Dedifferentiated amniotic fluid mesenchymal stem cell (primary cell): ENCODE measurements around the gene THBD.
"Not testable (repeated sequence)": the region's sequence is repeated elsewhere in the genome, so short reads cannot be mapped to it uniquely, and the experiment has no call there.

Source experiments
- DNase-seq: peaks from one replicate; pipeline ENCODE4 v3.0.0-alpha.2; 2016; ENCODE audit errors: extremely low spot score

THBD gene

DNA sequence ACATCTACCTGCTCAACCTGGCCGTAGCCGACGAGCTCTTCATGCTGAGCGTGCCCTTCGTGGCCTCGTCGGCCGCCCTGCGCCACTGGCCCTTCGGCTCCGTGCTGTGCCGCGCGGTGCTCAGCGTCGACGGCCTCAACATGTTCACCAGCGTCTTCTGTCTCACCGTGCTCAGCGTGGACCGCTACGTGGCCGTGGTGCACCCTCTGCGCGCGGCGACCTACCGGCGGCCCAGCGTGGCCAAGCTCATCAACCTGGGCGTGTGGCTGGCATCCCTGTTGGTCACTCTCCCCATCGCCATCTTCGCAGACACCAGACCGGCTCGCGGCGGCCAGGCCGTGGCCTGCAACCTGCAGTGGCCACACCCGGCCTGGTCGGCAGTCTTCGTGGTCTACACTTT is 13.7 kb downstream of the THBD start:
- DNase-seq, result no peak

DNA sequence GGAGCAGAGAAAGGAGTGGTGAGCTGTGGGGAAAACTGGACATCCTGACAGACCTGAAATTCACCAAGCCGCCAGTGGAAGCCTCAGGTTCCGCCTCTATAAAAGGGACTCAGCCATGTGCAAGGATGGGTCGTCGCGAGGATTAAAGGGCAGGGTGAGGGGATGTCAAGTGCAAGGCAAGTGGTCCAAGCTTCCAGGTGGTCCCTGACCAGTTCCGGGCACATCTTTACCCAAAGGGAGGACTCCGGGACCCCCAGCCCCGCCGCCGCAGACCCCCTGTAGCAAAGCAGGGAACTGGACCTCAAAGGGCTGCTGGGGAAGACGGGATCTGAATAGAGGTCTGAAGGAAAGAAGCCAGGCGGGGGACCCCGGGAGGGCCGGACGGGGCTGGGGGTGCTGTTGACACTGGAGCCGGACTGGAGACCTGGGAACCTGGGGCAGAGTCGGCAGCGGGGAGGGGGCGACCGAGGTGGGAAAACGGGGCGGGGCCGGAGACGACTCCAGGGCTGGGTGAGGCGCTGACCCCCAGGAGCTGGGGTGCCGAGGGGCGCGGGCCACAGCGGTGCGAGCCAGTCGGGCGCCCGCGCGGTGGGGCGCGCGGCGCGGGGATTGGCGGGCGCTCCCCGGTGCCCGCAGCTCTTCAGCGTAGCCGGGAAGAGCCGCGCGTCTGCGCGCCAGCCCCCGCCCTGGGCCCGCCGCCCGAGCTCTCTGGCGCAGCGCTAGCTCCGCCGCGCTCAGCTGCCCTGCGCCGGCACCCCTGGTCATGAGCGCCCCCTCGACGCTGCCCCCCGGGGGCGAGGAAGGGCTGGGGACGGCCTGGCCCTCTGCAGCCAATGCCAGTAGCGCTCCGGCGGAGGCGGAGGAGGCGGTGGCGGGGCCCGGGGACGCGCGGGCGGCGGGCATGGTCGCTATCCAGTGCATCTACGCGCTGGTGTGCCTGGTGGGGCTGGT is 14.5 kb downstream of the THBD start, which contains the start of gene SSTR4:
TSS of gene SSTR4 (plus strand) at position 592 of the 951 bp plus-strand sequence. CDS start at position 764, 172 bp downstream.
- DNase-seq, result no peak

DNA sequence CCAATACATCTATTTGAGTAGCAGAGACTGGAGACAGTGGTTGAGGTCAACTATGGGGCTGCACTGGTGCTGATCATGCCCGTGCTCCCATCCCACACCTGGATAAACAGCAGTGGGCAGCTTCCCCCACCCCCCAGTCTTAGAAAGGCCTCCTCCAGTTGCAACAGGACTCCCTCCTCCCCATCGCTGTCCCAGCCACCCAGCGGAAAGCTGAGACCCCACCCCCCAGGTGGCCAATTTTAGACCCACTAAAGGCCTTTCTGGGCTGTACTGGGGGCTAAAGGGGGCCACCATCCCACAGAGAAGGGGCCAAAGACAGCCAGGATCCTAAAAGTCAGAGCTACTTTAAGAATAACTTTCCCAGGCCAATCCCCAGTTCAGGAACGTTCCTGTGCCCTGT is 15.6 kb downstream of the THBD start:
- DNase-seq, result no peak

DNA sequence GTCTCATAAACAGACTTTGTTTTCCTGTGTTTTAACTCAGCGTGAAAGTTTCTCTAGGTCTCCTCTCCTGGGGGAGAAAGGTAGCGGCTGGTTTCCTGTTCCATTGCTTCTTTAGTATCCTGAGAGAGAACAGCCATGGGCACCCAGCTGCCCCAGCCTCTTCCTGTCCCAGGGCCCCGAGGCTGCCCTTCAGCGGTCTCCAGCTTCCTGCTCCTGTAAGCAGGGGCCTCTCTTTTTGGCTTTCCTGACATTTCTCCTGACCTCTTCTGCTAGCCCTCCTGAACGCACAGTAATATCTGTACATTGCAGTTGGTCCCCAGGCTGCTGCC is 16.8 kb downstream of the THBD start:
- no peak for DNase-seq

DNA sequence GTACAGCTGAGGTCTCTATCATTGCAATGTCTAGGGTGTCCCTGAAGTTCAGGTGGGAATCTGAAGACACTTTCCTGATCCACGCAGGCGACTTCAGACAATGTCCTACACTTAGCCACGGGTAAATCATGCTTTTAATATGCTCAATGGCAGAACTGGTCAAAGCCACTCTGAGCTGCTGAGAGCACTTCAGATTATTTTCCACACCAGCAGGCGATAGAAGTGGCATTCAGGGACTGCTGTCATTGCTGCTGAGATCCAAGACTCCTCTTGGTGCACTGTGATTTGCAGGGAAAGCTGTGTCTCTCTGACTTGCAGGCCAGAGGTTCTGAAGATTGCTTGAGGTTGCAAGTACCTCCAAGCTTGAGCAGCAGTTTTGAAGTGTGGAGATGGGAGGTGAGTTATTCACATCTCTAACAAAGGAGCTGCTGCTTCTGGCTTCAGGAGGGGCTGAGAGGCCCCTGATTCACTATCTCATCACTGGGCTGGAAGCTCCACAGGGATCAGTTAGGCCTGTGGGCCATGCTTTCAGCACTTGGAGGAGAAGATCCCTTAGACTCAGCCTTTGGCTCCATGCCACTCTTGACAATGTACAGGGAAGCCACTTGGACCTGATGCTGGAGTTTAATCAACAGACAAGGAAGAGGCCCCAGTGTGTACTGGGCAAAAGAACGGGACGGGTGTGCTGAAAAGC is 17.3 kb downstream of the THBD start:
- DNase-seq, result no peak

DNA sequence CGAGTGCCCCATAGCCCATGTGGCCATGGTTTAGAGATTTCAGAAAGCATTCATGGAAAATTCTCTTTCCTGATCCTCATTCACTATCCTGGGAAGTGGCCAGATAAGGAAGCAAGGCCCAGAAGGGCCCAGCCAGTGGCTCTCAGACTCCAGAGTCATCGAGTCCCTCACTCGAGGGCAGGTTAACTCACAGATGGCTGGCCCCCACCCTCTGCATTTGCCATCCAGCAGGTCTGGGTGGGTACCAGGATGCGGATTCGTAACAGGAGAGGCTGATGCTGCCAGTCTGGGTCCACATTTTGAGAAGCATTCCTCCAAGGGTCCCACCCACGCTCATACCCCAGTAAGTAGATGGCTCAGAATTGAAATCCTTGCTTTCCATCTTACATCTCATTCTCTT is 18.1 kb downstream of the THBD start:
- DNase-seq, result no peak

DNA sequence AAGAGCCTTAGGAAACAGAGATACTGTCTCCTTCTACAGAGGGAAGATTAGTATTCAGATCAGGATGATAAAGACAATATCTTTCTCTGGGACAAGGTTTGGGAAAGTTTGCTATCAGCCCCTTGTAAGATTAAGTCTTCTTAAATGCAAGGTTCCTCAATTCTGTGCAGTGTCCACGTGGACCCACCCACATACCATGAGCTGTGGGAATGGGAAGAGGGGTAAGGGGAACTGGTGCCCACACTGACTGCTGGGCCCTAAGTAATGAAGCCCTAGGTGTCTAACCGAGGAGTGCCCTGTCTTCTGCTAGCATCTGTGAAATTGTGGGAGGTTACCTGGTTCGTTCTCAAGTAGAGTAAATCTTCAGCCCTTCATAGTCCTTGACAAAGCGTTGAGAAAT is 20.1 kb downstream of the THBD start:
- DNase-seq, result no peak

DNA sequence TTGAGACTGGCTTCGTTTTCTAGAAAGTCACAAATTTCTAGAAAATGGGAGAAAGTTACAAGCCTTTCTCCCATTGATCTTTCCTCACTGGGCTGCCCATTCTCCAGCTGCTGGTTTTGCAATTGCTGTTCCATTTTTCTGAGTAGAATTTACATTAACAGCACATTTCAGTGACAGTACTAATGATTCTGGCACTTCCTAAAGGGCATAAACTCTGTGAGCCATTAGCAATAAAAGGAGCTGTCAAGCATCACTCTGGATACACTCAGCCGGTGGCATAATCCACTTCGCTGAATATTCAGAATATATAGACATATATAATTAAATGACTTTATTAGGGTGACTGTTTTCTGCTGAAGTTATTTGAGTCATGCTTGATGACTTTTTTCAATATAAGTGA is 21.1 kb downstream of the THBD start:
- no peak for DNase-seq

DNA sequence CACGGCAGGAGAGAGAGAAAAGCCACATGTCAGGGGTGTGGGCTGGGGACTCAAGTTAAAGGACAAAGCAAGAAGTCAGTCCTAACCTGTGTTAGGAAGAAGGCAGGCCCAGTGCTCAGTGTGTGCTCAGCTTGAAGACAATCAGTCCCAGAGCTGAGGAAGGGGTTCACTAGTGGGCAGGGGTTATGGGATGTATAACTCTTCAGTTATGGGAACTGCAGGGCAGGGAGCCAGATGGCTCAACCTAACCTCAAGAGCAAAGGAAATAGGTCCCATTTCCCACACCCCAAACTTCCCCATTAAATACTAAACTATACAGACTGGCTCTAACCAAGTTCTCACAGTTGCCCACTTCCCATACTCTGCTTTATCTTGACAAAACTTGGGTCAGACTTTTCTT is 21.8 kb downstream of the THBD start:
- no peak for DNase-seq

DNA sequence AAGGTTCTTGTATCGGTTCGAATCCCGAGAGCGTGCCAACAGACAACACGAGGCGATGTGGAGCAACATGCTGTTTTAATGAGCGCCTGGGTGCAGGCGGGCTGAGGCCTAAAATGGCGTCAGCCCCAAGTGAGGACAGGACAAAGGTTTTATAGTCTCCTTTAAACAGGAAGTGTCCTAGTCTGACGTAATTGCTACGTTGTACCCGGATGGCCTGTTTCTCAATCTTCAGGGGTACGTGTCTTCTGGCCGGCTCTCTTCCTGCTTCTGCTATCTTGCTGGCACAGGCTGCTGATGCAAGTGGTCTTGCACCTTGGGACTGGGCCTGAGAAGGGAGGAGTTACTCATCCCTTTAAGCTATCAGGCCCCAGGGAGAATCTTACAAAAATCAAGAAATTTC is 24.0 kb downstream of the THBD start:
- DNase-seq, result not testable (repeated sequence)

DNA sequence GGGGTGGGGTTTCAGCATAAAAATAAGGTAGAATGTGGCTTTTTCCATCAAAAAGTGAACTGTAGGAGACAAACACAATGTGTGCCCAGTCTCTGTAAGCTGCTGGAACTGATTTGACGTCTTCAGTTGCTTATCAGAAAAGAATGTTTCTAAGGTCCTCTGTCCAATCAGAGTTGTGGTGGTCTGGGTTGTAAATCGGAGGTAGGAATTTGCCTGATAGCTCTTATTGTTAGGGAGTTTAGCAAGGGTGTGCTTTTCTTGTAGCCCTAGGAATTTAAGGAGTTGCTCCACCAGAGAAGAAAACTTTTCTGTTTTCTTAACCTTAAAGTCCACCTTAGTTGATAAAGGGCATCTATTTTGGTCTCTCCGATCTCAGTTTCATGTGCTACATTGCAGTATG is 24.8 kb downstream of the THBD start:
- DNase-seq, result no peak

DNA sequence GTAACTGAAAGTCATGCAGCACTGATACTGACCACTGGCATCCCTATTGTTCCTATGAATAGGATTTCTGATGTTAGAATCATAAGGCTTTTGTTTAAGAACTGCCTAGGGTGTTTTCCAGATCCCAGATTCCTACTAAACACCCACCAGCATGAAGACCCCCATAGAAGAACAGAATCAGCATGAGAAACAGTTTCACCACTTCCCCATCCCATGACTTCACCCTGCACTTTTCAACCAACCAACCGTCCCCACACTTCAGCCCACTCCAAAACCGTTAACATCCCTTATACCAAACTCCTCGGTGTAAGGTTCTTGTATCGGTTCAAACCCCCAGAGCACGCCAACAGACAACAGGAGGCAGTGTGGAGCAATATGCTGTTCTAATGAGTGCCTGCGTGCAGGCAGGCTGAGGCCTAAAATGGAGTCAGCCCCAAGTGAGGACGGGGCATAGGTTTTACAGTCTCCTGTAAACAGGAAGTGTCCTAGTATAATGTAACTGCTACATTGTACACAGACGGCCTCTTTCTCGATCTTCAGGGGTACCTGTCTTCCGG is 25.8 kb downstream of the THBD start:
- no peak for DNase-seq

DNA sequence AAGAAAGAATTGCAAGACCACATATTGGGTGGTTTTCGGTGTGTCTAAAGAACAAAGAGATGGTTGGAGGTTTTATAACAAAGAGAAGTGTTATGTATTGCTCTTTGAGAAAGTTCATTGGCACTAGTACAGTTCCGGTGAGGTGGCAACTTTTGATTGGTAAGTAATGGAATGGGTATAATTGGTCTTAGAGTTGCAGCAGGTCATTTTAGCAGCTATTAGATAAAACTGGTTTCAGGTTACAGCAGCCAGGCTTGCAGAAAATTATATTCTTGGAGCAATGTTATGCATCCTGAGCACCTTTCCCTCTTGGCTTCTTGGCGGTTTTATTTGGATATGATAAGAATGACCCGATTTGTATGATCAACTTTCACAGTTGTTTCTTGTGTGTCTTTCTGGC is 26.6 kb downstream of the THBD start:
- DNase-seq, result no peak

DNA sequence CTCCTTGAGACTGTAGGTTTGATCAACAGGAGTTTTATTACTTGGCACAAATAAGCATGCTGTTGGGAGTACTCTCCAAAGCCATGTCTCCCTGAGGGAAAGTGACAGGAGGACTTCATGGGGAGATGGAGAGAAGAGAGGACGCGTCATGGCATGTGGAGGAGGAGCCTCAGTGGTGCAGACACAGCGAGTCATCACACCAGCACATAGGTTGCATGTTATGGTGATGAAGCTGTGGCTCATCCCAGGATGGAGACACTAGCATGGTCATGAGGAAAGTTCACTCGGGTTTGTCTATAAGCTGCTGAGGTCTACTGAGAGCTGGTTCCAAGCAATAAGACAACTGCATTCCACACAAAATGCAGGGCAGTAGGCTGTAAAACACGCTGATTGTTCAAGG is 27.5 kb downstream of the THBD start:
- no peak for DNase-seq

DNA sequence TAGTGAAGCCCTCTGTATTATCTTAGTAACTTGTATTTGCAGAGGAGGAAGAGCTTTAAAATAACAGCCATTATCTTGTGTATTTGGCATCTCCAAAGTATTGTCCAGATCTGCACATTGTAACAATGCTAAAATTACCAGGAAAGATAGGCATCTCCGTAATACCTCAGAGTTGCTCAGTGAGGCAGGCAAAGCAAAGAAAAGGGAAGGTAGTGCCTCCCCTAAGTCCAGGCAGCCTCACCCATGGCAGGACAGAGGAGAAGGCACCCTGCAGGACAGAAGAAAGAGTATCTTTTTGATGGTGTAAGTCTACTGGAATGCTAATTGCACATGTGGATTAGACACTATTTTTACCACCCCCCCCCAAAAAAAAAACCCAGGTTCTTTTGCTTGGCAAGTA is 27.9 kb downstream of the THBD start:
- DNase-seq, result no peak

DNA sequence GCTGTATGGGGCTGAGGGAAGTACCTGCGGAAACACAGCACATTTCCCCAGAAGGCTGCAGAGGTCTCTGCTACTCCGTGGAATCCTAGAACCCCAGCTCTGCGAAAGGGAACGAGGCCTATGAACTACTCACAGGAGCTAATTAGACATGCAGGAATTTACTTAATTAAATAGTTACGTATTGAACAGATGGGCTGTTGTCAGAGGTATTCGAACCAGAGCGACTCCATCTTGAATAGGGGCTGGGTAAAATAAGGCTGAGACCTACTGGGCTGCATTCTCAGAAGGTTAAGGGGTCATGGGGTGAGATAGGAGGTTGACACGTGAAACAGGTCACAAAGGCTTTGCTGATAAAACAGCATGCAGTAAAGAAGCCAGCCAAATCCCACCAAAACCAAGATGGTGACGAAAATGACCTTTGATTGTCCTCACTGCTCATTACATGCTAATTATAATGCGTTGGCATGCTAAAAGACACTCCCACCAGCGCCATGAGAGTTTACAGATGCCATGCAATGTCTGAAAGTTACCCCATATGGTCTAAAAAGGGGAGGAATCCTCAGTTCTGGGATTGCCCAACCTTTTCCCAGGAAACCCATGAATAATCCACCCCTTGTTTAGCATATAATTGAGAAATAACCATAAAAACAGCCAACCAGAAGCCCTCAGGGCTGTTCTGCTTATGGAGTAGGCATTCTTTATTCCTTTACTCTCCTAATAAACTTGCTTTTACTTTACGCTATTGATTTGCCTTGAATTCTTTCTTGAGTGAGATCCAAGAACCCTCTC is 29.0 kb downstream of the THBD start:
- DNase-seq, result no peak

DNA sequence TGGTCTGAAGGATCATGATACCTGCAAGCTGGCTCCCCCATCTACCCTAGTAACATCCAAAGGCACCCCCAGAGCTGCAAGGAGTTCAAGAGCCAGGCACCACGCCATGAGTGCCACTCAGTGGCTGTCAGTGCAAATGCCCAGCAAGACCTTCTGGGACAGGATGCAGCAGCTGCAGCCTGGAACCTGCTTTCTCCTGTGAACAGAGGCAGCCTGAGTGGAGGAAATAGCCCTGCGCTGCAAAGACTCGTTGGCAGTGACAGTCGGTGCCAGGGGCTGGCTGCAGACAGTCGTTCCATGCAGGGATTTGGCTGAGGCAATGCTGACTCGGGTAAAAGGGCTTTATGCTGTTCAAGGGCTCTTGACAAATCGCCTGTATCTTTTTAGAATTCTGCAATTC is 30.1 kb downstream of the THBD start:
- no peak for DNase-seq

DNA sequence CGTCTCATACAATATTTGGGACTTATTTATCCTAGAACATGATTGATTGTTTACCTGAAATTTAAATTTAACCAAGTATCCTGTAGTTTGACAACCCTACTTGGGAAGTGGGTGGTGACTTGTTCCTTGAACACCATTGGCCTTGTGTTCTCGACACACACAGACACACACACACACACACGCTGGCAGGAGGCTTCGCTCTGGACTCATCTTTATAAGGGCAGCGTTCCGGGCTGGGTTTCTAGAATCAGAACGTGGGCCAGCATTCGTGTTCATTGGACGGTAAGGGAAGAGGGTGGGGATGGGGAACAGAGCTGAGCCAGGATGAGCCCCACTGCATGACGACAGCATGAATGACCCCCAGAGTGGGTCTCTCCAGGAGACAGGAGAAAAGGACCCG is 30.5 kb downstream of the THBD start:
- DNase-seq, result no peak

DNA sequence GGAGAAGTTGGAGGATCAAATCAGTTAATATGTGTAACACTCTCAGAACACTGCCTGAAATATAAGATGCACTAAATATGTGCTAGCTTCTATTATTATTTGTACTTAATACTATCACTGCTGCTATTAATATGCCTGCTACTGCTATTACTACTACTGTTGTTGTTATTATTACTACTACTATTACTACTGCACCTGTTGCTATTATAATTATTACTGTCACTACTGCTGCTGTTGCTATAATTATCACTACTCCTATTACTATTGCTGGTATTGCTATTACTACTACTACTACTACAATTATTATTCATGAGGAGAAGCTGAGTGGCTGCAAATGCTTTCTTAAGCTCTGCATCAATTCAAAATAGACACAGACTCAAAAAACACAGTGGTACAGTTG is 31.0 kb downstream of the THBD start:
- DNase-seq, result no peak

DNA sequence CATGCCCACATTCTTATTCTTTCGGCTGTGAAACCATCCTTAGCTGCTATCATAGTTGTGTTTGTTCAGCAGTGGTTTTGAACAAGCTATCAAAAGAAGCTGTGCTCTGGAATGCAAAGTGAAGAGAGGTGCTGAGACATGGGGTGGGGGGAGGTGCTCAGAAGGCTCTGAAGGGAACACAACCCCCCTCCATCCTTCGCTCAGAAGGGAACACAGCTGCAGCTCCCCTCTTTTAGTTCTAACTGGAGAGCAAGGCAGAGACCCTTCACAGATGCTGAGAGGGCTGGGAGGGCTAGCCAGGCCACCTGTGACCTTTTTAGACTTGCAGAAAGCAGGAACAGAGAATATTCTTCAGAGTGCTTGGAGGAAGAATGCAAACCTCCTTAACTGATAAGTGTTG is 32.0 kb downstream of the THBD start:
- no peak for DNase-seq

DNA sequence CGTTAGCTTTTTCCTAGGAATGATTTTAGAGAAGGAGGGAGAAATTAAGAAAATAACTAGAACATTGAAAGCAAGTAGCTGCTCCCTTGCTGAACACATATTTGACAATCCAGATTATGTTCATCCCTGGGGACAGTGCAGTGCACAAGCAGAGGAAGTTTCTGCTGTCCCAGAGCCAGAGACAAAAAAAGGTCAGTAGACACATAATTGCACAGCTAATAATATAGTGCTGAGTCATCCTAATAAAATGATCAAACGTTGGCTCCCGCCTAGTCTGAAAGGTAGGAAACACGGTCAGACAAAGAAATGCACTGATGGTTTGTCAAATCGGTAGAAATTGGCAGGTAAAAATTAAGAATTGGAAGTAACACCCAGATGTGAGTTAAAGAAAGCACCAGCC is 36.0 kb downstream of the THBD start:
- DNase-seq, result no peak

DNA sequence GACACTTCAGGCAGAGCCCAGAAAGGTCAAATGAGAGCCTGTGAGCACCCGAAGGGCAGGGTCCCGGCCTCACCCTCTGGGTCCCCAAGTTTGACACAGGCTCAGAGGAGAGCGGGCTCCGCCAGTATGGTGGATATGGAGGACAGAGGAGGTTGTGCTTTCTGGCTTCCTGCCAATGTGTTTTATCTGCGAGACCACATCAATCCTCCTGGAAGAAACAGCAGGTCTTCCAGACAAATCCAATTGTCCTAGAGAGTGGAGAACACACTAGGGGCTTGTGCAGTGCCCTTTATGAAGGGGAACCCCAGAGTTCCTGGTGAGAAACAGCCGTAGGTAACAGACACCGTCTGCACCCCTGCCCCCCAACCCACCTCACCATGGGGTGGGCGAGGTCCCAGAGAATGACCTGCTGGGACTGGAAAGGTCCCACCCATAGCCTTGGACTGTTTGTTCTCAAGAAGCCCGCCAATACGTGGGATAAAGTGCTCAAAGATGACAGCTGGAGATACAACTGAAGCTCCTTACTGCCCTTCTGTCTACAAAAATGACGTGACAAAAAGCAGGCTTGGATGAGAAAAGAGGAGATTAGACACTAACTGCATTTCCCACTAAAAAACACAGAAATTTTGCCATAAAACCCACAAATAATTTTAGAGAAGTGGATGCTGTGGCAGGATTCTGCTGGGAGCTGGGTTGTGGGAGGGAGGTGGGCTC is 38.3 kb downstream of the THBD start:
- DNase-seq, result no peak
